SIG-M5 treated with dmso at 0.1 percent for 504 hours (cell line): ENCODE measurements around the gene AMPH.
"Not testable (repeated sequence)": the region's sequence is repeated elsewhere in the genome, so short reads cannot be mapped to it uniquely, and the experiment has no call there.

Experiments
- DNase-seq: peaks from one replicate; lab custom pipeline; 2025; ENCODE audit not compliant: unreplicated experiment; lab: John Stamatoyannopoulos, UW

The AMPH gene

GRCh38 chr7:38628630-38629385 is 2.4 kb downstream of the AMPH start:
- no peak for DNase-seq

- no peak for DNase-seq
These were observed 5.3 kb downstream of the AMPH start for GRCh38 chr7:38625866-38626265.

DNA sequence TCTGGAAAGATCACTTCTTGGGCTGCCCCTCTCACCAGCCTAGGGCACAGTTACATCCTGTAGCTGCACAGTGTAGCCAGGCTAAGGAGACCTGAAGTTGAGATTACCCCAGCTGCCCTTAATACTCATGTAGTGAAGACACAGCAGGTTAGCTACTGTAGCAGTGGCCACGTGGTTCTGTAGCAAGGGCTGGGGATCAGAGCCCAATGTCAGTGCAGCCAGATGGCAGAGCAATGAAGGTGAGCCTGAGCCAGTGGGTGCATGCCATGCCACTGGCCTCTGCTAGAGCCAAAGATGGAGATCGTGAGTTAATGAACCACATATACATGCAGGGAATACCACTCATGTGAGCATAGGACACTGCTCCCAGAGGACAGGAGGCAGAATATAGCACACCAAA is 15.5 kb downstream of the AMPH start:
- no peak for DNase-seq

- DNase-seq, result no peak
These were observed 23.7 kb downstream of the AMPH start for GRCh38 chr7:38607466-38607865.

GRCh38 chr7:38600741-38601140 is 30.4 kb downstream of the AMPH start:
- no peak for DNase-seq

DNA sequence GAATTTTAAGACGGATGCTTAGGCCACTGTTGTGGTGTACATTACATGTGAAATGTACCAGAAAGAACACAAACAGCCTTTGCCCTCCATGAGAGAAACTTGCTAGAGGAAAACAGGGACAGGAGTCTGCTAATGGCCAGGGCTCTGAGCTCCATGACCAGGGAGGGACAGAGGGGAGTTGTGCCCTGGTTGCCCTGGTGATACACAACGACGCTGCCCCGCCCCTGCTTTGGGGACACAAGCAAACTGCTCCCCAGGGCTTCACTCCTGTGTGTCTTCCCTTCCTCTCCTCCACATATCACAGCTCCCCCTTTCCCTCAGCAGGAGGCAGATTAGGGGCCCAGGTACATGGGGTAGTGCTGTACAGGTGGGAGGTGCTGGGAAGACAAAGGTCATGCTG is 36.2 kb downstream of the AMPH start:
- no peak for DNase-seq

- DNase-seq, result no peak
These were observed 38.4 kb downstream of the AMPH start for GRCh38 chr7:38592737-38593288.

GRCh38 chr7:38585572-38586354 is 45.4 kb downstream of the AMPH start:
- DNase-seq, result no peak

- no peak for DNase-seq
These were observed 46.5 kb downstream of the AMPH start for GRCh38 chr7:38584443-38585210.

DNA sequence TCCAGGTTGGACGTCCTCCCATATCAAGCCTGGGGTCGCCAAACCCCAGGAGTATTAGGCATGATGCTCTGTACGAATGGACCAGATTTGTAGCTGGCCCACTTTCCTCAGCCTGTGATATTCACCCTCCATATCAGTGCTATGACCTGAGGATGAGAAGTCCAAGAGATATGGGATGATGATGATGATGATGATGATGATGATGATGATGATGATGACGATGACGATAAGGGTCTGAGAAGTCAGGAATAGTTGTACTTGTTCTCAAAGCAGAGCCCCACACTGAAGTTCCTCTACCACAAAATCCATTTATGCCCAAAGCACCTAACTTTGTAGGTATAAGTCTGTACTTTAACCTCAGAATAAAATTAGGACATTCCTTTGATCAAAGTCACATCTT is 50.7 kb downstream of the AMPH start:
- DNase-seq, result no peak

DNA sequence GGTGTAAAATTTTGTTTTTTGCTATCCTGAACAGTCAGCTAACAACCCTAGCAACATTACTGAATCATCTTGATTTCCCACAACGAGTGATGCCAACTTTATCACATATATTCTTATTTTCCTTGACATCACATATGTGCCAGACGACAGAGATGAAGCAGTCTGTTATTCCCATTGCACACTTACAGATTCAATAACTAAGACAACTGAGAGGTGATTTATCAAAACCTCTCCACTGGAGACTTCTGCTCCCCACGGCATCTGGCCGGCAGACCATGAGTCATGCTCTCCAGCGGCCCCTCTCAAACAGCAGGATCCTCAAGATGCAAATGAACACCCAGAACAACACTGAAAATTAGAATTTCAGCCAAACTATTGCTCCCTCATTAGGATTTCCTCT is 57.1 kb downstream of the AMPH start:
- DNase-seq, result no peak

GRCh38 chr7:38571620-38572019 is 59.6 kb downstream of the AMPH start:
- DNase-seq, result not testable (repeated sequence)

GRCh38 chr7:38568497-38568896 is 62.7 kb downstream of the AMPH start:
- DNase-seq, result no peak

DNA sequence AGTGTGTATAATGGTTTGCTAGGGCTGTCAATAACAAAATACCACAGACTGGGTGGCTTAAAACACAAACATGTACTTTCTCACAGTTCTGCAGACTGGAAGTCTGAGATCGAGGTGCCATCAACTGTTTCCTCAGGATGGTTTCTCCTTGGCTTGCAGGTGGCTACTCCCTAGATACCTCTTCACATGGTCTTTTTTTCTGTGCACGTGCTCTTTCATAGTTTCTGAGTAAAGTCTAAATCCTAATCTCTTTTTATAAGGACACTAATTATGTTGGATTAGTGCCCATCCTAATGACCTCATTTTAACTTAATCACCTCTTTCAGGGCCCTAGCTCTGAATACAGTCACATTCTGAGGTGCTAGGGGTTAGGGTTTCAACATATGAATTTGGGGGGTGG is 65.9 kb downstream of the AMPH start:
- DNase-seq, result no peak

DNA sequence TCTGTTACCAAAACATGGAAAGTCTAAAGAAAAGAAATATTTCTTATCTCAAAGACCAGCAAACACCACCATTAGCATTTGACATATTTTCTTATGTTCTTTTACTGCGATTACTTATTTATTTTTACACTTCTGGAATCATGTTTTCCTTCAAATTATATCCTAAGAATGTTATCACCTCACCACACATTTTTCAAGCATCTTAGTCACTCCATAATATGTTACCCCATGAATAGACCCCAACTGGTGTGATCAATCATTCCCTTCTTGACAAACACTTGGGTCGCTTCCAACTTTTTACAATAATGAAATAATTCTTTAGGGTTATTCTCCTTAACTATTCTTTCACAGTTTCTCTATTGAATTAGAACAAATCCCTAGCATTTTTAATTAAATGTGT is 67.4 kb downstream of the AMPH start:
- no peak for DNase-seq

DNA sequence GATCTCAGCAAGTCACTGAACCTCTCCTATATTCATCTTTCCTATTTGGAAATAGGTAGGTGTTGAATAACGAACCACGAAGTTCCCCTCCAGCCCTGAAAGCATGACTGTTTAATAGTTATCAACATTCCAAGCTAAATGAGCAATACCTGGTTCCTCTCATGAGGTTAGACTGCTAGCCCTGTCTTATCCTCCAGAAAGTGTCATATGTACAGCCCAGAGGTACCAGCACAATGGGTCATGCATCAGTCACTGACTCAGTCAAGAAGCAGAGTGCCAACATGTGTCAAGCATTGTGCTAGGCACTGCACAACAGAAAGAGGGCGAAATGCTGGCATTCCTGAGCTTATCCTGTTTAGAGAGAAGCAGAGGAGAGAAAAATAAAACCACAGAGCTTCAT is 70.0 kb downstream of the AMPH start:
- no peak for DNase-seq

DNA sequence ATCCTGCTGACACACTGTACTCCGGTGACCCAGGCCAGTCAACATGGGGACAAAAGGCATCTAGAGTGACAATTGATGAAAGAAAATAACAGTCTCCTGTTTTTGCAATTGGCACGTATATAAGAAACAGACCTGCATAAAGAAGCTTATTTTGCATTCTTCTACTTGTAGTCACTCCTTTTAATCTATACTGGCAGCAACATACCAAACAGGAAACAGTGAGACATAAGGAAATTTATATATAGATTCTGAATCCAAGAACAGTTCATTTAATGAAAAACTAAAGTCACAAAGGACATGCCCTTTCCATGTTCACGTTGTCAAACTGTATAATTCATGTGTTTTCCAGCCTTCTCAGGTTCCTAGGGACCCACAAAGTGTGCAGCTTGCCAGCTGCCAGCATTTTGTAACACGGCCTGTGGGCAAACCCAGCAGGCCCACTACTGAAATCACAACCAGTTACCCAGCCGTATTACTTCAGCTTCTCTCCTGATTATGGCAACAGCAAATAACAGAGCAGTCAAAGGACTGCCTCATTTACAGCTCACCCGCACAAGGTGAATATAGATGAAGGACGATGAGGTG is 72.3 kb downstream of the AMPH start:
- no peak for DNase-seq

DNA sequence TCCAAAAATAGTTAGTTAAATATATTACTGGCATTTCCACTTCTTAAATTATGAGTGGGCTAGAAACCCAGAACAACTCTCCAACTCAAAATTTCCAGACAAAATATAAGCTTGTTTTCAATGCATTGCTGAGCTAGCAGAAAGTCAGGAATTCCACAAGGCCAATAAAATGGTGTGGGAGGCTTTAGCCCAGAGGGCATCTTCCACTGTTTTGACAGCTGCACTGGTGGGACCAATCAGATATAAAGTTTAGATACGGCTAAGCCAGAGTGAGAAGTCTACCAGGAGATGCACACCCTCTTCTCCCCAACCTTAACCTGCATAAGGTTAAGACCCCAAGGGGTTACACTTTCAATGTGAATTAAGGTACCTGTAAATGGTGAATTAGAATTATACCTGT is 76.6 kb downstream of the AMPH start:
- DNase-seq, result no peak

DNA sequence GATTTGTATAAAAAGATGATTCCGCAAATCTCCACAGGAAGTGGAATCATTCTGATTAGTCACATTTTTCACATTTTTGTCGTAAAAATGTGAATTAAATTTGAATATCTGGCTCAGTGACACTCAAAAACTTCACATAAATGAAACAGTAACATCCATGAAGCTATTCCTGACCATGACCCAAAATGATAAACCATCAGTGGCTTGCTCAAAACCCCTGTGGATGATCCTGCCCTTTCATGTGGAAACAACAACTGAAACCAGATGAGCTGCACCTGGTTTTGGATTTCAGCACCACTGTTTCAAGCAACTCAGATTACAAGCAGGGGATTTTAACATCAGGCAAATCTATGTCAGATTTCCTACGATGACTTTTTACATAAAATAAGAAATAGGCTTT is 80.3 kb downstream of the AMPH start:
- DNase-seq, result no peak

DNA sequence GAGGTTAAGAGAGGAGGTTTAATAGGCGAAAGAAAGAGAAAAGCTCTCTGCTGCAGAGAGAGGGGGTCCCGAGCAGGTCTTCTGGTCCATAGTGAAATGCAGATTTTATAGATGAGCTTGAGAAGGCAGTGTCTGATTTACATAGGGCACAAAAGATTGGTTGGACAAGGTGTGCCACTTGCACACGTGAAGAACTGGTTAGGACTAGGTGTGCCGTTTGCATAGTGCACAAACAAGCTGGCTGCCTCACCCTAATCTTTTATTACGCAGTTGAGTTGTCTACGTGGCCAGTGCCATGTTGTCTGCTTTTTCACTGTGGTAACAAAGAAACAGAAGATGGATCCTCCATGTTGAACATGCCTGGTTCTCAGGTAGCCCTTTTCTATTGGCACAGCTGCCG is 82.6 kb downstream of the AMPH start:
- DNase-seq, result no peak

DNA sequence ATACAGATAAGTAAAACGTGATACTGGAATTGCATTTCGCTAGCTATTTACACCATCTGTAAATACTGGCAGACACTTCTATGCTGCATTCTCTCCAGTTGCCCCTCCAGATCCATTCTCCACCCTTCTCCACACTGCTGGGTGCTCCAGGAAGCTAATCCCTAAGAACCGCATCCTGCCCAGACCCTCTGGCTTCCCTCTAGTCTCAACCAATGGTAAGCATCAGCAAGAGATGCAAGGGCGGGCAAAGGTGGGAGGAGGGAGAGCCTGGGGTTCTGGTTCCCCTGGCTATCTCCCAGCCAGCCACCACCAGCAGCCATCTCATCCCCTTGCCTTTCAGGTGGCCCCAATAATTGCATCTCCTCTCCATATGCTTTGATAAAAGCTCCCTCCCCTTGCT is 84.4 kb downstream of the AMPH start:
- no peak for DNase-seq
